Sigmoid colon (tissue), 7 donors: ENCODE data around the gene TAF1. TPM values are rescaled to one million over a fixed set of nuclear protein-coding genes. Genes with fewer than 3 reads are reported as not detected.

ENCODE experiments used
- polyA plus RNA-seq, 3 donors: library from polyadenylated mRNA; stranded (reverse); fragments of 200-250 nt; gene quantifications; one replicate each; pipeline ENCODE4 v1.2.3, GENCODE V29; 2013
- small RNA-seq, 3 donors: library from RNA; depleted of rRNA; stranded (forward); fragments of <200 nt; gene quantifications; one replicate each; pipeline ENCODE3, GENCODE V24; 2016
- total RNA-seq, 4 donors: library from RNA; depleted of rRNA; stranded (reverse); fragments of >200 nt; gene quantifications; one replicate each; pipeline ENCODE4 v1.1.0, GENCODE V29; 2016
- donor health status: healthy with polysubstance abuse.
- donor health status: Bipolar disorder and iron deficiency.
- donor health status: healthy.

Gene TAF1
- total and polyA plus RNA-seq, 7 donors, result 4.9 to 47.4 (median 40.7) TPM

Small RNA genes within 50 kb of the gene (small RNA-seq; reads per million reads assigned to genes)
- gene AL590762.4, result 0 reads per million in 3 donors
- 0 reads per million in 3 donors for gene RF00019

Other genes with a start within 250 kb of the TAF1 start
- gene MED12, start 247.8 kb upstream of the TAF1 start, total RNA-seq, result 10 to 100 TPM; 15.6 to 27.6 (median 24.4) TPM
- gene MED12, start 247.8 kb upstream of the TAF1 start, polyA plus RNA-seq, result 10 to 100 TPM in 2 of 3 donors, 1 to 10 TPM in 1; 4.9 to 17.4 (median 16.1) TPM
- gene NLGN3, start 221.5 kb upstream of the TAF1 start, total RNA-seq, result 1 to 10 TPM in 3 of 4 donors, under 1 TPM in 1; 0.99 to 3.6 (median 2.6) TPM
- under 1 TPM in 2 of 3 donors, not detected in 1; under 0.01 to 0.95 TPM for gene NLGN3, start 221.5 kb upstream of the TAF1 start, polyA plus RNA-seq
- not detected for gene GJB1, start 143.1 kb upstream of the TAF1 start, total RNA-seq
- gene GJB1, start 143.1 kb upstream of the TAF1 start, polyA plus RNA-seq, result 10 to 100 TPM; 12.6 to 65.6 (median 16.2) TPM
- gene ZMYM3, start 112.2 kb upstream of the TAF1 start, total RNA-seq, result 10 to 100 TPM; 12.4 to 23.5 (median 14.6) TPM
- 1 to 10 TPM; 2.4 to 9.6 (median 2.8) TPM for gene ZMYM3, start 112.2 kb upstream of the TAF1 start, polyA plus RNA-seq
- gene NONO, start 82.7 kb upstream of the TAF1 start, total RNA-seq, result 100 to 1,000 TPM; 170 to 214 (median 194) TPM
- 100 to 1,000 TPM in 1 of 3 donors, 10 to 100 TPM in 2; 79.8 to 169 (median 87.1) TPM for gene NONO, start 82.7 kb upstream of the TAF1 start, polyA plus RNA-seq
- gene ITGB1BP2, start 64.6 kb upstream of the TAF1 start, total RNA-seq, result 10 to 100 TPM in 2 of 4 donors, 1 to 10 TPM in 2; 6.3 to 14.1 (median 10.3) TPM
- gene ITGB1BP2, start 64.6 kb upstream of the TAF1 start, polyA plus RNA-seq, result 1 to 10 TPM in 2 of 3 donors, not detected in 1; 1.2 to 3.6 TPM
- gene OGT, start 166.7 kb downstream of the TAF1 start, total RNA-seq, result 100 to 1,000 TPM; 104 to 201 (median 122) TPM
- gene OGT, start 166.7 kb downstream of the TAF1 start, polyA plus RNA-seq, result 10 to 100 TPM in 1 of 3 donors, 1 to 10 TPM in 2; 7.8 to 52.5 (median 8.6) TPM
- gene GCNA, start 212.1 kb downstream of the TAF1 start, total RNA-seq, result 1 to 10 TPM; 1.4 to 5.0 (median 3.9) TPM
- gene GCNA, start 212.1 kb downstream of the TAF1 start, polyA plus RNA-seq, result 1 to 10 TPM in 1 of 3 donors, under 1 TPM in 2; 0.60 to 1.5 (median 0.69) TPM